Type B pancreatic cell (in vitro differentiated cells): Measurements from ENCODE around the gene RBM38. TPM values are rescaled to one million over a fixed set of nuclear protein-coding genes. Genes with fewer than 3 reads are reported as not detected.

Source experiments
- DNase-seq: peaks from one replicate; pipeline ENCODE4 v3.0.0; 2021; ENCODE audit warnings: mixed read lengths; ENCODE audit not compliant: unreplicated experiment; ENCODE audit errors: extremely low spot score
- H3K27ac Mint-ChIP-seq: 2 replicates; pipeline ENCODE4 v1.8.0; 2021; ENCODE audit warnings: mild to moderate bottlenecking, mixed read lengths
- H3K27me3 Mint-ChIP-seq: 2 replicates; pipeline ENCODE4 v1.8.0; 2021; ENCODE audit warnings: mixed read lengths
- H3K36me3 Mint-ChIP-seq: 2 replicates; pipeline ENCODE4 v1.8.0; 2021; ENCODE audit warnings: mixed read lengths
- H3K4me1 Mint-ChIP-seq: one replicate; pipeline ENCODE4 v1.8.0; 2021; ENCODE audit warnings: mixed read lengths; ENCODE audit not compliant: unreplicated experiment
- H3K4me3 Mint-ChIP-seq: 2 replicates; pipeline ENCODE4 v1.8.0; 2021; ENCODE audit warnings: mild to moderate bottlenecking, mixed read lengths
- H3K9me3 Mint-ChIP-seq: 2 replicates; pipeline ENCODE4 v1.8.0; 2021; ENCODE audit warnings: mixed read lengths
- CTCF ChIP-seq: fragments of 200-600 bp; sonication (generic); conservative IDR thresholded peaks from 2 replicates; pipeline ENCODE4 v1.5.0; 2021; ENCODE audit warnings: antibody characterized with exemption, mild to moderate bottlenecking
- total RNA-seq: library from RNA; stranded (reverse); gene quantifications from 2 replicates; pipeline ENCODE4 v1.2.1, GENCODE V29; 2021; ENCODE audit warnings: low replicate concordance

Gene RBM38
- total RNA-seq, 1 donor from 2014 or later, result 26.5 TPM

- no peak for TF ChIP-seq CTCF
- Mint-ChIP-seq H3K36me3 (peaks cover 8% of the 10 kb centered on the region), H3K27me3 (no peaks in the 10 kb centered on the region), H3K4me1 (peaks cover 4% of the 10 kb centered on the region), H3K4me3 (no peak overlapping the region), H3K9me3 (no peaks in the 10 kb centered on the region), H3K27ac (no peak overlapping the region)
- no peak for DNase-seq
Measured at GRCh38 chr20:57378107-57378506, 13.1 kb upstream of the RBM38 start.

GRCh38 chr20:57378646-57379262 lies 12.4 kb upstream of the RBM38 start:
- Mint-ChIP-seq H3K27me3 (no peaks in the 10 kb centered on the region), H3K4me3 (no peak overlapping the region), H3K27ac (no peak overlapping the region), H3K36me3 (peaks cover 4% of the 10 kb centered on the region), H3K4me1 (peaks cover 4% of the 10 kb centered on the region), H3K9me3 (no peaks in the 10 kb centered on the region)
- no peak for TF ChIP-seq CTCF
- DNase-seq, result no peak

GRCh38 chr20:57379263-57379647 lies 11.9 kb upstream of the RBM38 start:
- Mint-ChIP-seq H3K4me1 (peaks cover 4% of the 10 kb centered on the region), H3K9me3 (no peaks in the 10 kb centered on the region), H3K36me3 (peaks cover 4% of the 10 kb centered on the region), H3K27me3 (no peaks in the 10 kb centered on the region), H3K27ac (no peak overlapping the region), H3K4me3 (no peak overlapping the region)
- no peak for DNase-seq
- no peak for TF ChIP-seq CTCF

- Mint-ChIP-seq H3K9me3 (no peaks in the 10 kb centered on the region), H3K36me3 (peaks cover 4% of the 10 kb centered on the region), H3K27me3 (no peaks in the 10 kb centered on the region), H3K4me1 (peaks cover 4% of the 10 kb centered on the region), H3K4me3 (no peak overlapping the region), H3K27ac (no peak overlapping the region)
- no peak for DNase-seq
- TF ChIP-seq CTCF, result no peak
Measured at GRCh38 chr20:57380081-57380750, 11.0 kb upstream of the RBM38 start.

- H3K4me3 Mint-ChIP-seq, result no peak overlapping the region
- TF ChIP-seq CTCF, result peak; percentile 97
- H3K27ac Mint-ChIP-seq, result peak overlapping the region; percentile 54
- peak; percentile 87 for DNase-seq
- H3K9me3 Mint-ChIP-seq, result no peaks in the 10 kb centered on the region
- no peaks in the 10 kb centered on the region for H3K36me3 Mint-ChIP-seq
- peaks cover 4% of the 10 kb centered on the region for H3K4me1 Mint-ChIP-seq
- no peaks in the 10 kb centered on the region for H3K27me3 Mint-ChIP-seq
Measured at GRCh38 chr20:57381596-57382503, 9.3 kb upstream of the RBM38 start.
